Thoracic aorta (tissue), 2 donors: Measurements from ENCODE around the gene PHAF1. TPM values are rescaled to one million over a fixed set of nuclear protein-coding genes. Genes with fewer than 3 reads are reported as not detected.

Experiments used
- ATAC-seq: fragments of 150-250 bp; one replicate; pipeline ENCODE4 v1.8.0; 2017; ENCODE audit warnings: low read depth; ENCODE audit not compliant: insufficient number of reproducible peaks, low FRiP score
- DNase-seq: peaks from one replicate; pipeline ENCODE4 v3.0.0-alpha.2; 2020; ENCODE audit warnings: low spot score
- H3K27ac ChIP-seq, 2 donors: fragments of 200-600 bp; sonication (generic); 1 replicate in 1 of 2; 2 replicates in 1 of 2; pipeline ENCODE4 v1.5.1; 2016; ENCODE audit warnings: mild to moderate bottlenecking in 2 of 2, moderate library complexity in 2 of 2
- H3K27me3 ChIP-seq: fragments of 200-600 bp; sonication (generic); replicated peaks from 2 replicates; pipeline ENCODE4 v1.6.0; 2016; ENCODE audit warnings: mild to moderate bottlenecking; ENCODE audit not compliant: insufficient read depth
- H3K36me3 ChIP-seq: fragments of 200-600 bp; sonication (generic); one replicate; pipeline ENCODE4 v1.5.1; 2016
- H3K4me1 ChIP-seq, 2 donors: fragments of 200-600 bp; sonication (generic); 1 replicate in 1 of 2; 2 replicates in 1 of 2; pipeline versions ENCODE4 v1.5.1 to v1.6.0; 2016; ENCODE audit warnings: low read depth in 2 of 2, mild to moderate bottlenecking in 1 of 2; ENCODE audit not compliant: control insufficient read depth in 1 of 2
- H3K4me3 ChIP-seq: fragments of 200-600 bp; sonication (generic); 2 replicates; pipeline ENCODE4 v1.5.1; 2016; ENCODE audit warnings: mild to moderate bottlenecking
- H3K9me3 ChIP-seq: fragments of 200-600 bp; sonication (generic); 2 replicates; pipeline ENCODE4 v1.5.1; 2016
- CTCF ChIP-seq: fragments of 200-600 bp; sonication (generic); IDR thresholded peaks from one replicate; pipeline ENCODE4 v1.5.1; 2019; ENCODE audit warnings: antibody characterized with exemption
- total RNA-seq, 2 donors: library from RNA; depleted of rRNA; stranded (reverse); fragments of >200 nt; gene quantifications; one replicate each; pipeline versions ENCODE4 v1.1.0 to v1.2.3, GENCODE V29; 2016

The PHAF1 gene
- total RNA-seq, 2 donors from 2014 or later, result 15.6 to 27.2 TPM

DNA sequence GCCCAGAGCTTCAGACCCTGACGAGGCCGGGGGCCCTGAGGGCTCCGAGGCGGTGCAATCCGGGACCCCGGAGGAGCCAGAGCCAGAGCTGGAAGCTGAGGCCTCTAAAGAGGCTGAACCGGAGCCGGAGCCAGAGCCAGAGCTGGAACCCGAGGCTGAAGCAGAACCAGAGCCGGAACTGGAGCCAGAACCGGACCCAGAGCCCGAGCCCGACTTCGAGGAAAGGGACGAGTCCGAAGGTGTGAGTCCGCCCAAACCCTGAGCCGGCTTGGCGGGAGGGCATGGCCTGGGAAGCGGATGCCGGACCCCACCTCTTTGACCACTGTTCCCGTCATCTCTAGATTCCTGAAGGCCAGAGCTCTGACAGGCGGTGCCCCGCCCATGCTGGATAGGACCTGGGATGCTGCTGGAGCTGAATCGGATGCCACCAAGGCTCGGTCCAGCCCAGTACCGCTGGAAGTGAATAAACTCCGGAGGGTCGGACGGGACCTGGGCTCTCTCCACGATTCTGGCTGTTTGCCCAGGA, 65.0 kb downstream of the PHAF1 start:
- peaks cover 26 to 54% of the 10 kb centered on the region in 2 donors for H3K4me1 ChIP-seq
- H3K27me3 ChIP-seq, result no peaks in the 10 kb centered on the region
- no peak for DNase-seq
- peak overlapping the region; percentile 76 to 91 for H3K27ac ChIP-seq
- H3K9me3 ChIP-seq, result no peaks in the 10 kb centered on the region
- H3K4me3 ChIP-seq, result peak overlapping the region; percentile 76
- ATAC-seq, result no peak
- TF ChIP-seq CTCF, result no peak
- H3K36me3 ChIP-seq, result peaks cover 3% of the 10 kb centered on the region

- peaks cover 22 to 48% of the 10 kb centered on the region in 2 donors for H3K4me1 ChIP-seq
- peaks cover 3% of the 10 kb centered on the region for H3K36me3 ChIP-seq
- H3K4me3 ChIP-seq, result no peak overlapping the region
- ATAC-seq (no peak), DNase-seq (no peak)
- no peaks in the 10 kb centered on the region for H3K27me3 ChIP-seq
- TF ChIP-seq CTCF, result no peak
- H3K27ac ChIP-seq, result no peak overlapping the region
- H3K9me3 ChIP-seq, result no peaks in the 10 kb centered on the region
Observed at GRCh38 chr16:67176662-67177061, 66.9 kb downstream of the PHAF1 start.

DNA sequence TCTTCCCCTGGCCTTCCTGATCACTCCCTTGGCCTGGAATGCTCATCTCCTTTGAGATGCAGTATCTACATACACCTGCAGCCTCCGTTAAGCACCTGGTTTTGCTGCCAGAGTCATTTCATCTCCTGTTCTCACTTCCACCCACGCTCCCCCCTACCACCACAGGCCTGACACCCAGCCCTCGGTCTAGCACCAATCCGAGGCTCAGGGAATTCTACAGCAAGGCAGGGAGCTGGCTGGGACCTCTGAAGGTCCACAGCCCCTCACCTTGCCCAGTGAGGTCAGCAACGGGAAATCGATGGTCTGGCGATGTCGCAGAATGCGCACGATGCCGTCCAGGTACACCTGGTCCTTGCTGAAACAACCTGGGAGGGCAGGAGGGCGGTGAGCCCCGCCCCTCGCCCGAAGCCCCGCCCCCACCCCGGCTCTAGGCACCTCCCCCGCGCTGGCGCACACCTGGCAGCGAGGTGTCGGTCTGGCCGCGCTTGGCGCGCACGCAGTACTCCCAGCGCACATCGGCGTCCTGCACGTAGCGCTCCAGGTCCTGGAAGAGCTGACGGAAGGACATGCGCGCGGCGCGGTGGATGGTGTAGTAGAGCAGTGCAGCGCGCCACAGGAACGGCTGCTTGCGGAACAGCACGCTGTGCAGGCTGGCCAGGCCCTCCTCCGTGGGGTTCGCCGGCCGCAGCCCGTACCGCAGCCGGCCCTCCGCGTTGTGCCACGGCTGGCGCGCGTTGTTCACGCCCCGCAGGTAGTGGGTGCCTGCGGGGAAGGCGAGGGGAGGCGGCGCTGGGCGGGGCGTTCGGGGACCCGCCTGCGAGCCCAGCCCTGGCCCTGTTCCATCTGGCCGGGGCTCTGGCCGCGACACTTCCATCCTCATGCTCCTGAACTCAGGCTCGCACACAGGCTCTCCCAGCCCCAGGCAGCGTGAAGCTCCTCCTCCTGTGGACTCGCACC, 68.3 kb downstream of the PHAF1 start:
- peak; percentile 38 for TF ChIP-seq CTCF

GRCh38 chr16:67179421-67180080, 69.8 kb downstream of the PHAF1 start:
- peaks cover 18 to 40% of the 10 kb centered on the region in 2 donors for H3K4me1 ChIP-seq
- H3K27me3 ChIP-seq, result no peaks in the 10 kb centered on the region
- DNase-seq (no peak), ATAC-seq (no peak)
- peaks cover 3% of the 10 kb centered on the region for H3K36me3 ChIP-seq
- H3K9me3 ChIP-seq, result no peaks in the 10 kb centered on the region
- H3K27ac ChIP-seq, result no peak overlapping the region
- no peak for TF ChIP-seq CTCF
- H3K4me3 ChIP-seq, result no peak overlapping the region

More for the DNA sequence above, 68.3 kb downstream of the PHAF1 start:
- Histone ChIP-seq H3K27ac (no peak overlapping the region), H3K4me3 (peak overlapping the region; percentile 71), H3K27me3 (no peaks in the 10 kb centered on the region), H3K4me1 (peaks cover 25 to 43% of the 10 kb centered on the region in 2 donors), H3K36me3 (peaks cover 3% of the 10 kb centered on the region), H3K9me3 (no peaks in the 10 kb centered on the region)
- ATAC-seq (no peak), DNase-seq (no peak)

DNA sequence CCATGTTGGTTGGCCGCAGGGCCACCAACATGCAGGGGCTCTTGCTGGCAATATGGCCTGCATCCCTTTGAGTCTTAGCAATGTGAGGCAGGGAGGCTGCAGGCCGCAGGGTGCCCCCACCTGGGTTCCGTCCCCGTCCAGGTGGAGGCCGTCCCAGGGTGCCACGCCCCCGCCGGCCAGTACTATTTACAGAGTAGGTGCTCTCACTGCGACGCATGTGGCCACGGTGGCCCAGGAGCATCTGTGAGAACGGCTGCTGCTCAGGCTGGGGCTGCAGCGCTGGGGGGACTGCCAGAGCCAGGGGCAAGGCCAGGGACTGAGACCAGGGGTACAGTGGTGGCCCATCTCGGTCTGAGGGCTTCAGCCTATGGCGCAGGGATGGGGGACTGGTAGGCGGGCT, 70.4 kb downstream of the PHAF1 start:
- Histone ChIP-seq H3K36me3 (peaks cover 3% of the 10 kb centered on the region), H3K27me3 (no peaks in the 10 kb centered on the region), H3K4me3 (no peak overlapping the region), H3K4me1 (peaks cover 18 to 40% of the 10 kb centered on the region in 2 donors), H3K27ac (no peak overlapping the region), H3K9me3 (no peaks in the 10 kb centered on the region)
- TF ChIP-seq CTCF, result no peak
- ATAC-seq, result no peak
- no peak for DNase-seq
